ENCODE measurements around the gene TNXB.
"Not testable (repeated sequence)": the region's sequence is repeated elsewhere in the genome, so short reads cannot be mapped to it uniquely, and the experiment has no call there.

DNA sequence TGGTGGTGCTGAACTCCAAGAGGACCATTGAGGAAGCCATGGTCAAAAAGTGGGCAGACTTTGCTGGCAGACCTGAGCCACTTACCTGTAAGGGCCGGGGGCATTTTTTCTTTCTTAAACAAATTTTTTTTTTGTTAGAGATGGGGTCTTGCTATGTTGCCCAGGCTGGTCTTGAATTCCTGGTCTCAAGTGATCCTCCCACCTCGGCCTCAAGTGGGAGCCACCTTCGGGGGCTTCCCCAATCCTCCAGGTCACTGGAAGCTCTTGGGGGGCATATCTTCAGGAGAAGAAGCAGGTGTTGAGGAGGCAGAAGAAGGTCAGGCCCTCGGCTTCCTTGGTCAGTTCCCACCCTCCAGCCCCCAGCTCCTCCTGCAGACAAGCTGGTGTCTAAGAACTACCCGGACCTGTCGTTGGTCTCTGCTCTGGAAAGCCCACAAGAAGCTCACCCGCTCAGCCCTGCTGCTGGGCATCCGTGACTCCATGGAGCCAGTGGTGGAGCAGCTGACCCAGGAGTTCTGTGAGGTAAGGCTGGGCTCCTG lies 103.1 kb downstream of the TNXB start:
- not testable (repeated sequence) for TF ChIP-seq EZH2 (IDR thresholded peaks at IDR 0.05); POLR2AphosphoS5 (IDR thresholded peaks at IDR 0.05; ENCODE audit: borderline replicate concordance, low read depth, low read length)

Data from SK-N-MC (cell line).